H1 (cell line): ENCODE results near the gene ASTL. TPM values are rescaled to one million over a fixed set of nuclear protein-coding genes. Genes with fewer than 3 reads are reported as not detected.
A peak's percentile ranks its signal among the peaks of the same experiment; 100 is the strongest.

ENCODE experiments used
- CTCF ChIA-PET: fragments of 300-600 bp; sonication (Branson Sonifier 250); formaldehyde crosslinking; loops from one replicate; lab custom pipeline; 2021; ENCODE audit not compliant: partially characterized antibody; lab: Charles Lee
- POLR2A ChIA-PET: fragments of 300-600 bp; sonication (Branson Sonifier 250); formaldehyde crosslinking; loops from one replicate; lab custom pipeline; 2021; ENCODE audit warnings: inconsistent platforms; ENCODE audit not compliant: partially characterized antibody; lab: Charles Lee
- DNase-seq, 2 experiments: peaks; one replicate each; pipeline versions ENCODE4 v3.0.0 to v3.0.0-alpha.2; 2010 to 2022; ENCODE audit warnings: low spot score in 2 of 2, low read depth in 1 of 2, mixed read lengths in 1 of 2
- FAIRE-seq: peaks from 2 replicates; lab custom pipeline; 2011; peaks lifted over from hg19 to GRCh38; lab: Jason Lieb, UNC
- H2AFZ ChIP-seq: 2 replicates; pipeline ENCODE4 v1.8.1; 2012; ENCODE audit warnings: low read length, inconsistent platforms
- H2AK5ac ChIP-seq: 2 replicates; pipeline ENCODE4 v1.6.1; 2013; ENCODE audit warnings: low read depth, low read length
- H2BK120ac ChIP-seq: replicated peaks from 2 replicates; pipeline ENCODE3; 2013; ENCODE audit warnings: low read depth, low read length, inconsistent platforms
- H2BK12ac ChIP-seq: 2 replicates; pipeline ENCODE4 v1.6.1; 2013; ENCODE audit warnings: low read depth, low read length
- H2BK15ac ChIP-seq: 2 replicates; pipeline ENCODE4 v1.6.1; 2013; ENCODE audit warnings: low read length
- H2BK20ac ChIP-seq: 2 replicates; pipeline ENCODE4 v1.6.1; 2013; ENCODE audit warnings: low read length
- H2BK5ac ChIP-seq: 2 replicates; pipeline ENCODE4 v1.6.1; 2013; ENCODE audit warnings: low read depth, low read length
- H3K14ac ChIP-seq: 2 replicates; pipeline ENCODE4 v1.6.1; 2013; ENCODE audit warnings: inconsistent platforms; ENCODE audit not compliant: insufficient read length
- H3K18ac ChIP-seq: 2 replicates; pipeline ENCODE4 v1.6.1; 2013; ENCODE audit warnings: low read length; ENCODE audit errors: extremely low read depth
- H3K23ac ChIP-seq: 2 replicates; pipeline ENCODE4 v1.6.1; 2013; ENCODE audit warnings: inconsistent platforms; ENCODE audit not compliant: insufficient read length
- H3K23me2 ChIP-seq: 2 replicates; pipeline ENCODE4 v1.6.1; 2013; ENCODE audit warnings: low read depth, low read length
- H3K27ac ChIP-seq: 2 replicates; pipeline ENCODE4 v1.6.1; 2011; ENCODE audit warnings: low read depth, low read length, inconsistent platforms
- H3K27me3 ChIP-seq, 4 experiments: replicated peaks in 1 of 4; 1 replicate in 1 of 4; 2 replicates in 3 of 4; pipeline versions ENCODE4 v1.6.1 to v1.8.1; 2011 to 2013; ENCODE audit warnings: low read length in 3 of 4, mild to moderate bottlenecking in 3 of 4, inconsistent platforms in 2 of 4, mixed read lengths in 2 of 4, moderate library complexity in 1 of 4; ENCODE audit not compliant: control insufficient read depth in 3 of 4, insufficient read depth in 3 of 4; ENCODE audit errors: extremely low read depth in 1 of 4
- H3K36me3 ChIP-seq, 4 experiments: 2 replicates each; pipeline versions ENCODE4 v1.6.1 to v1.8.1; 2011 to 2013; ENCODE audit warnings: mild to moderate bottlenecking in 4 of 4, low read length in 3 of 4, moderate library complexity in 2 of 4, control low read depth in 1 of 4, inconsistent platforms in 1 of 4; ENCODE audit not compliant: insufficient read depth in 4 of 4, control insufficient read depth in 2 of 4
- H3K4ac ChIP-seq: replicated peaks from 2 replicates; pipeline ENCODE3; 2013; ENCODE audit warnings: low read length, low read depth, mixed read lengths, inconsistent platforms; ENCODE audit not compliant: insufficient read length
- H3K4me1 ChIP-seq, 4 experiments: replicated peaks in 1 of 4; 1 replicate in 1 of 4; 2 replicates in 3 of 4; pipeline versions ENCODE4 v1.6.1 to v1.8.1; 2011 to 2013; ENCODE audit warnings: low read length in 3 of 4, inconsistent platforms in 2 of 4, mixed read lengths in 1 of 4; ENCODE audit not compliant: insufficient read depth in 4 of 4, control insufficient read depth in 3 of 4
- H3K4me2 ChIP-seq, 2 experiments: 2 replicates each; pipeline versions ENCODE4 v1.6.1 to v1.8.1; 2011 to 2013; ENCODE audit warnings: low read depth in 2 of 2, low read length in 2 of 2, control low read depth in 1 of 2, inconsistent platforms in 1 of 2, mild to moderate bottlenecking in 1 of 2; ENCODE audit not compliant: insufficient read depth in 1 of 2
- H3K4me3 ChIP-seq, 4 experiments: fragments of 200-600, 300-600 bp in 1 of 4; sonication (generic), shearing (Covaris generic), sonication (Bioruptor Twin) in 1 of 4; 2 replicates each; pipeline versions ENCODE4 v1.5.1 to v1.8.1; 2011 to 2016; ENCODE audit warnings: low read length in 4 of 4, low read depth in 3 of 4, control low read depth in 2 of 4, inconsistent platforms in 2 of 4, mild to moderate bottlenecking in 2 of 4, mixed read lengths in 1 of 4, moderate library complexity in 1 of 4; ENCODE audit not compliant: insufficient read depth in 2 of 4; ENCODE audit errors: extremely low read depth in 1 of 4
- H3K56ac ChIP-seq: replicated peaks from 2 replicates; pipeline ENCODE3; 2013; ENCODE audit warnings: low read depth, mild to moderate bottlenecking, mixed read lengths, low read length, inconsistent platforms; ENCODE audit not compliant: insufficient read length
- H3K79me1 ChIP-seq: 2 replicates; pipeline ENCODE4 v1.6.1; 2013; ENCODE audit warnings: low read depth, low read length, control low read depth
- H3K79me2 ChIP-seq, 2 experiments: 2 replicates each; pipeline versions ENCODE4 v1.6.1 to v1.8.1; 2012 to 2013; ENCODE audit warnings: low read length in 2 of 2, mild to moderate bottlenecking in 2 of 2, inconsistent platforms in 1 of 2; ENCODE audit not compliant: insufficient read depth in 2 of 2, control insufficient read depth in 1 of 2
- H3K9ac ChIP-seq, 4 experiments: replicated peaks in 1 of 4; 1 replicate in 1 of 4; 2 replicates in 3 of 4; pipeline versions ENCODE4 v1.6.1 to v1.8.1; 2011 to 2013; ENCODE audit warnings: low read depth in 3 of 4, low read length in 3 of 4, control low read depth in 2 of 4, mild to moderate bottlenecking in 2 of 4, moderate library complexity in 2 of 4, inconsistent platforms in 1 of 4; ENCODE audit errors: extremely low read depth in 1 of 4
- H3K9me3 ChIP-seq, 2 experiments: 2 replicates each; pipeline versions ENCODE4 v1.6.1 to v1.8.1; 2012 to 2013; ENCODE audit warnings: mild to moderate bottlenecking in 2 of 2, moderate library complexity in 2 of 2, control low read depth in 1 of 2, inconsistent platforms in 1 of 2, low read depth in 1 of 2, low read length in 1 of 2, mixed read lengths in 1 of 2; ENCODE audit not compliant: insufficient read depth in 2 of 2
- H4K20me1 ChIP-seq, 2 experiments: replicated peaks in 1 of 2; 2 replicates each; pipeline versions ENCODE3 to v1.8.1; 2011 to 2013; ENCODE audit warnings: inconsistent platforms in 2 of 2, low read length in 2 of 2, mild to moderate bottlenecking in 1 of 2; ENCODE audit not compliant: insufficient read depth in 2 of 2, control insufficient read depth in 1 of 2
- H4K5ac ChIP-seq: 2 replicates; pipeline ENCODE4 v1.6.1; 2013; ENCODE audit warnings: low read length, low read depth, mixed read lengths, inconsistent platforms; ENCODE audit not compliant: insufficient read length
- H4K8ac ChIP-seq: 2 replicates; pipeline ENCODE4 v1.8.0; 2013; ENCODE audit warnings: mild to moderate bottlenecking, moderate library complexity, low read length, inconsistent platforms; ENCODE audit not compliant: insufficient read depth; ENCODE audit errors: extremely low read depth
- H4K91ac ChIP-seq: replicated peaks from 2 replicates; pipeline ENCODE3; 2013; ENCODE audit warnings: low read length, mixed read lengths, inconsistent platforms; ENCODE audit not compliant: insufficient read length
- CTBP2 ChIP-seq: IDR thresholded peaks from 2 replicates; pipeline ENCODE4 v1.7.0; 2011; ENCODE audit warnings: borderline replicate concordance, mild to moderate bottlenecking, moderate library complexity, mixed read lengths, low read length; ENCODE audit not compliant: insufficient read depth, insufficient read length
- HDAC2 ChIP-seq, 2 experiments: fragments of 300-600 bp in 1 of 2; sonication (generic) in 1 of 2; IDR thresholded peaks; 2 replicates each; pipeline ENCODE4 v1.6.1; 2011 to 2012; ENCODE audit warnings: low read depth in 2 of 2, low read length in 2 of 2, mild to moderate bottlenecking in 2 of 2, moderate library complexity in 2 of 2, borderline replicate concordance in 1 of 2, inconsistent platforms in 1 of 2
- JUN ChIP-seq: IDR thresholded peaks from 2 replicates; pipeline ENCODE4 v1.6.1; 2011; ENCODE audit warnings: low read depth, mild to moderate bottlenecking, improper control_type of control experiment, low read length
- JUND ChIP-seq: IDR thresholded peaks from 2 replicates; pipeline ENCODE4 v1.6.1; 2011; ENCODE audit warnings: mild to moderate bottlenecking, improper control_type of control experiment, low read length
- MAX ChIP-seq: IDR thresholded peaks from 2 replicates; pipeline ENCODE4 v1.6.1; 2012; ENCODE audit warnings: inconsistent platforms
- NRF1 ChIP-seq: IDR thresholded peaks from 2 replicates; pipeline ENCODE4 v1.6.1; 2011; ENCODE audit warnings: mild to moderate bottlenecking, low read depth, low read length, improper control_type of control experiment
- TAF1 ChIP-seq: IDR thresholded peaks from 2 replicates; pipeline ENCODE4 v1.6.1; 2011; ENCODE audit warnings: mild to moderate bottlenecking, low read depth, low read length
- USF2 ChIP-seq: IDR thresholded peaks from 2 replicates; pipeline ENCODE4 v1.6.1; 2011; ENCODE audit warnings: low read length, improper control_type of control experiment
- WGBS, 2 experiments: shearing (Covaris generic) in 1 of 2; methylation state at CpG; one replicate each; pipeline versions ENCODE4 v1.1.6 to v1.1.7; 2013 to 2015; ENCODE audit warnings: low lambda C conversion rate in 2 of 2, mixed read lengths in 2 of 2, inconsistent platforms in 1 of 2, low coverage in 1 of 2, missing lambda C conversion rate in 1 of 2; ENCODE audit not compliant: insufficient replicate concordance in 2 of 2, insufficient coverage in 1 of 2, insufficient read length in 1 of 2; ENCODE audit errors: extremely low coverage in 1 of 2, missing lambda C conversion rate in 1 of 2; 5-methylcytosine and 5-hydroxymethylcytosine counted together
- polyA plus RNA-seq, 7 experiments: library from polyadenylated mRNA; depleted of rRNA in 3 of 7; stranded (reverse) in 5 of 7; unstranded in 2 of 7; fragments of >200 nt in 5 of 7; fragments of 200-250 nt in 2 of 7; gene quantifications; 1 replicate in 5 of 7; 2 replicates in 1 of 7; 4 replicates in 1 of 7; pipeline versions ENCODE4 v1.2.1 to v1.2.3, GENCODE V29; 2011 to 2013; ENCODE audit warnings: missing spikeins in 2 of 7, mixed read lengths in 2 of 7
- total RNA-seq: library from RNA; stranded (reverse); fragmentation: NEBNext Ultra II Directional; extraction: Animal tissue kit (Norgen Biotek cat#: 25700); gene quantifications from 2 replicates; pipeline ENCODE4 v1.2.1, GENCODE V29; 2021

Gene ASTL
- total and polyA plus RNA-seq, 2 of the 8 experiments (the other 6 are each of a cell fraction or from before 2014, with no cell fraction given) = 0.60 to 1.4 TPM

- CTCF ChIA-PET = interaction anchor here (1.4 to 1.5 kb wide), 2 partner anchors 53 to 99 kb away, joined by 3 to 4 read pairs; no protein-coding TSS in a partner anchor
- peaks cover 0 to 19% (median 15%) of the 10 kb centered on the region in 4 experiments; a peak in 5 of 7 replicates for H3K27me3 ChIP-seq
Measured at GRCh38 chr2:96120991-96121390, 17.3 kb downstream of the ASTL start.

More at GRCh38 chr2:96120991-96121390, 17.3 kb downstream of the ASTL start:
- Histone ChIP-seq H3K9ac (no peak overlapping the region), H2BK120ac (no peak overlapping the region), H3K27ac (no peak overlapping the region), H3K23me2 (peaks cover 7% of the 10 kb centered on the region; the same call in 1 of the 2 replicates), H2AK5ac (no peak overlapping the region), H3K79me1 (no peaks in the 10 kb centered on the region), H3K4me2 (no peak overlapping the region), H4K8ac (no peak overlapping the region; the same call in 1 of the 2 replicates), H3K18ac (no peak overlapping the region), H3K9me3 (no peaks in the 10 kb centered on the region), H3K4me1 (peaks cover 0 to 14% (median 9%) of the 10 kb centered on the region in 4 experiments; a peak in 6 of 7 replicates), H4K5ac (no peak overlapping the region), H4K91ac (no peak overlapping the region), H3K4me3 (no peak overlapping the region), H3K56ac (no peak overlapping the region), H4K20me1 (no peaks in the 10 kb centered on the region), H2BK15ac (no peak overlapping the region), H3K23ac (no peak overlapping the region), H3K36me3 (no peaks in the 10 kb centered on the region), H2BK5ac (no peak overlapping the region), H2BK12ac (no peak overlapping the region), H2BK20ac (no peak overlapping the region), H2AFZ (no peak overlapping the region), H3K14ac (no peak overlapping the region), H3K4ac (peak overlapping the region; percentile 35), H3K79me2 (no peaks in the 10 kb centered on the region)
- POLR2A ChIA-PET = no interaction called here
- TF ChIP-seq MAX (no peak), NRF1 (no peak), HDAC2 (IDR thresholded peaks at IDR 0.05; ENCODE audit: borderline replicate concordance in 1 of 2, low read depth in 2 of 2, low read length in 2 of 2) (no peak), USF2 (no peak), JUN (no peak), CTBP2 (no peak), JUND (no peak), TAF1 (no peak)
- no peak for FAIRE-seq
- WGBS, 2 experiments = 75% methylated on average over 7 of the region's 7 CpGs; no CpG with 5 or more reads in 1 of the 2 experiments
- DNase-seq = no peak
